K562 (cell line): ENCODE data around the gene CREM. TPM values are rescaled to one million over a fixed set of nuclear protein-coding genes. Genes with fewer than 3 reads are reported as not detected.

Source experiments
- ATF1 ChIP-seq, 2 experiments: fragments of 450-650 bp in 1 of 2; IDR thresholded peaks; 2 replicates each; pipeline ENCODE4 v1.6.1; 2016; ENCODE audit warnings: missing compliant biosample characterization in 1 of 2, missing genetic modification characterization in 1 of 2
- ESRRB ChIP-seq: fragments of 250-450 bp; sonication (Bioruptor Pico); IDR thresholded peaks from 2 replicates; pipeline ENCODE4 v1.5.0; 2020; ENCODE audit warnings: mild to moderate bottlenecking, moderate library complexity, borderline replicate concordance
- EZH2 ChIP-seq: IDR thresholded peaks from 2 replicates; pipeline ENCODE4 v1.6.1; 2012; ENCODE audit warnings: low read depth, mild to moderate bottlenecking, inconsistent platforms, low read length, borderline replicate concordance
- FOSL1 ChIP-seq: fragments of 200-800 bp; sonication (Bioruptor generic); conservative IDR thresholded peaks from 2 replicates; pipeline ENCODE4 v1.6.1; 2016; ENCODE audit warnings: missing genetic modification characterization, missing compliant biosample characterization
- GATAD2A ChIP-seq: fragments of 450-650 bp; IDR thresholded peaks from 2 replicates; pipeline ENCODE4 v1.6.1; 2017
- MED1 ChIP-seq: sonication (generic); formaldehyde crosslinking; IDR thresholded peaks from 2 replicates; pipeline ENCODE4 v1.8.1; 2023; ENCODE audit warnings: missing genetic modification reagents, borderline replicate concordance
- NFE2L1 ChIP-seq: fragments of 450-650 bp; IDR thresholded peaks from 2 replicates; pipeline ENCODE4 v1.6.1; 2016; ENCODE audit warnings: missing genetic modification characterization, low read depth, mild to moderate bottlenecking, missing compliant biosample characterization, moderate library complexity, borderline replicate concordance
- NR2C1 ChIP-seq, 2 experiments: fragments of 450-650 bp; IDR thresholded peaks; 2 replicates each; pipeline ENCODE4 v1.6.1; 2017; ENCODE audit warnings: mild to moderate bottlenecking in 2 of 2, antibody characterized with exemption in 1 of 2, inconsistent platforms in 1 of 2, missing compliant biosample characterization in 1 of 2, missing genetic modification characterization in 1 of 2
- NR2C2 ChIP-seq, 2 experiments: fragments of 200-800 bp in 1 of 2; sonication (Bioruptor generic) in 1 of 2; sonication (generic) in 1 of 2; formaldehyde crosslinking in 1 of 2; IDR thresholded peaks; 2 replicates each; pipeline versions ENCODE4 v1.6.1 to v1.8.0; 2016 to 2022; ENCODE audit warnings: mild to moderate bottlenecking in 1 of 2, missing compliant biosample characterization in 1 of 2, missing genetic modification characterization in 1 of 2, missing genetic modification reagents in 1 of 2
- PHF20 ChIP-seq: fragments of 450-650 bp; IDR thresholded peaks from 2 replicates; pipeline ENCODE4 v1.6.1; 2018; ENCODE audit not compliant: partially characterized antibody
- PHF8 ChIP-seq: fragments of 200-600 bp; sonication (generic); IDR thresholded peaks from 2 replicates; pipeline ENCODE4 v1.6.1; 2012; ENCODE audit warnings: mixed run types, mild to moderate bottlenecking, inconsistent platforms, low read length, moderate library complexity, borderline replicate concordance
- PTTG1 ChIP-seq: fragments of 450-650 bp; IDR thresholded peaks from 2 replicates; pipeline ENCODE4 v1.6.1; 2016; ENCODE audit warnings: low read depth, mild to moderate bottlenecking, missing genetic modification characterization, missing compliant biosample characterization
- RBBP5 ChIP-seq: fragments of 200-600 bp; sonication (generic); IDR thresholded peaks from 2 replicates; pipeline ENCODE4 v1.6.1; 2012; ENCODE audit warnings: borderline replicate concordance, mild to moderate bottlenecking, low read length, control low read depth, inconsistent platforms; ENCODE audit not compliant: insufficient read depth, poor library complexity, severe bottlenecking
- RBM25 ChIP-seq: fragments of 200-400 bp; formaldehyde crosslinking; IDR thresholded peaks from 2 replicates; pipeline ENCODE4 v1.6.1; 2018; ENCODE audit warnings: low read length, low read depth, moderate library complexity; ENCODE audit not compliant: severe bottlenecking
- RBM39 ChIP-seq: fragments of 200-400 bp; formaldehyde crosslinking; optimal IDR thresholded peaks from 2 replicates; pipeline ENCODE3; 2018; ENCODE audit warnings: low read depth, low read length
- STAG1 ChIP-seq: sonication (generic); formaldehyde crosslinking; IDR thresholded peaks from 2 replicates; pipeline ENCODE4 v1.5.0; 2020; ENCODE audit warnings: missing genetic modification reagents, borderline replicate concordance
- TAF15 ChIP-seq: fragments of 200-400 bp; formaldehyde crosslinking; IDR thresholded peaks from 2 replicates; pipeline ENCODE4 v1.6.1; 2017; ENCODE audit warnings: mild to moderate bottlenecking, low read depth, low read length, moderate library complexity
- ZNF124 ChIP-seq: sonication (generic); formaldehyde crosslinking; IDR thresholded peaks from 2 replicates; pipeline ENCODE4 v1.8.1; 2022; ENCODE audit warnings: missing genetic modification reagents
- ZNF197 ChIP-seq: fragments of 200-800 bp; sonication (Bioruptor generic); IDR thresholded peaks from 2 replicates; pipeline ENCODE4 v1.6.1; 2016; ENCODE audit warnings: low read depth, missing genetic modification characterization, missing compliant biosample characterization
- ZNF445 ChIP-seq: fragments of 250-450 bp; sonication (Bioruptor Pico); IDR thresholded peaks from 2 replicates; pipeline ENCODE4 v1.4.0; 2020; ENCODE audit warnings: low read depth, mild to moderate bottlenecking, moderate library complexity
- polyA plus RNA-seq, 8 experiments: library from polyadenylated mRNA; depleted of rRNA in 4 of 8; stranded (reverse) in 5 of 8; unstranded in 3 of 8; fragments of >200 nt; fragmentation: Nextera tagmentation in 2 of 8; fragmentation: Illumina TruSeq in 1 of 8; extraction: Ambion mirVana in 2 of 8; extraction: Trizol in 1 of 8; gene quantifications; 2 replicates each; pipeline versions ENCODE4 v1.2.1 to v1.2.3, GENCODE V29; 2011 to 2014; ENCODE audit warnings: inconsistent platforms in 1 of 8, missing spikeins in 1 of 8
- total RNA-seq, 7 experiments: library from RNA; depleted of rRNA in 6 of 7; stranded (reverse); fragments of >200 nt in 6 of 7; fragmentation: Illumina TruSeq in 2 of 7; extraction: Trizol in 2 of 7; gene quantifications; 2 replicates each; pipeline versions ENCODE4 v1.2.1 to v1.2.3, GENCODE V29; 2011 to 2021; ENCODE audit warnings: low replicate concordance in 1 of 7
- TF ChIP-seq, protein P1 (sequence below): fragments of 200-800 bp; sonication (Bioruptor generic); IDR thresholded peaks from 2 replicates; pipeline ENCODE4 v1.6.1; 2017; ENCODE audit warnings: missing genetic modification characterization, missing compliant biosample characterization
- TF ChIP-seq, protein P2 (sequence below): fragments of 250-450 bp; sonication (Bioruptor Pico); IDR thresholded peaks from 2 replicates; pipeline ENCODE4 v1.8.0; 2021; ENCODE audit warnings: borderline replicate concordance, mild to moderate bottlenecking, moderate library complexity; ENCODE audit not compliant: poor library complexity, severe bottlenecking
- TF ChIP-seq, protein P3 (sequence below): sonication (generic); formaldehyde crosslinking; IDR thresholded peaks from 2 replicates; pipeline ENCODE4 v1.8.1; 2023; ENCODE audit warnings: mild to moderate bottlenecking, missing genetic modification reagents
- TF ChIP-seq, protein P4 (sequence below): fragments of 450-650 bp; formaldehyde crosslinking; IDR thresholded peaks from 2 replicates; pipeline ENCODE4 v1.4.0; 2022; ENCODE audit warnings: missing genetic modification characterization

CREM gene
- total and polyA plus RNA-seq, 9 of the 15 experiments (the other 6 are each of a cell fraction or from before 2014, with no cell fraction given): 39.1 to 70.2 (median 48.3) TPM

DNA sequence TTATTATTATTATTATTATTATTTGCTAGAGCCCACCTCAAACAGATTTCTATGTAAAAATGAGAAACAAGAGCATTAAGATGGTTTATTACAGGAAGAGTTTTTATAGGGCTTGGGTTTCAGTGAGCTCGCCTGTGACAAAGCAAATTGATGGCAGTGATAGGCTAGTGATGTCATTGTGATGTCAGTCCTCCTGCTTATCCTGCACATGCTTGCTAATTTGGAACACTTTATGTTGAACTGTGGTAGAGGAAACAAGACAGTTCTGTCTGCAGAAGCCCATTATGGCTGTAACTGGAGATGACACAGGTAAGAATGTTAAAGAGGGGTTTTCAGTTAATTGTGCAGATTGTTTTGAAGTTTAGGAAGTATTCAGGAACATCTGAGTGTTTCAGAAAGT is 68.3 kb downstream of the CREM start (continued):
- no peak for TF ChIP-seq NR2C2 (CRISPR knock-in tag; IDR thresholded peaks at IDR 0.05)
- TF ChIP-seq NR2C2 (tag; IDR thresholded peaks at IDR 0.05): peak; percentile 5; the same call in 1 of the 2 replicates
- no peak for TF ChIP-seq RBM39
- no peak for TF ChIP-seq ZNF197 (CRISPR knock-in tag)
- TF ChIP-seq, protein P1, sequence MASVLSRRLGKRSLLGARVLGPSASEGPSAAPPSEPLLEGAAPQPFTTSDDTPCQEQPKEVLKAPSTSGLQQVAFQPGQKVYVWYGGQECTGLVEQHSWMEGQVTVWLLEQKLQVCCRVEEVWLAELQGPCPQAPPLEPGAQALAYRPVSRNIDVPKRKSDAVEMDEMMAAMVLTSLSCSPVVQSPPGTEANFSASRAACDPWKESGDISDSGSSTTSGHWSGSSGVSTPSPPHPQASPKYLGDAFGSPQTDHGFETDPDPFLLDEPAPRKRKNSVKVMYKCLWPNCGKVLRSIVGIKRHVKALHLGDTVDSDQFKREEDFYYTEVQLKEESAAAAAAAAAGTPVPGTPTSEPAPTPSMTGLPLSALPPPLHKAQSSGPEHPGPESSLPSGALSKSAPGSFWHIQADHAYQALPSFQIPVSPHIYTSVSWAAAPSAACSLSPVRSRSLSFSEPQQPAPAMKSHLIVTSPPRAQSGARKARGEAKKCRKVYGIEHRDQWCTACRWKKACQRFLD: peak; percentile 36; the same call in 1 of the 2 replicates
- TF ChIP-seq NR2C1 (IDR thresholded peaks at IDR 0.05): no peak
- no peak for TF ChIP-seq NR2C1 (tag; IDR thresholded peaks at IDR 0.05)
- no peak for TF ChIP-seq STAG1
- TF ChIP-seq GATAD2A: no peak
- TF ChIP-seq, protein P2, sequence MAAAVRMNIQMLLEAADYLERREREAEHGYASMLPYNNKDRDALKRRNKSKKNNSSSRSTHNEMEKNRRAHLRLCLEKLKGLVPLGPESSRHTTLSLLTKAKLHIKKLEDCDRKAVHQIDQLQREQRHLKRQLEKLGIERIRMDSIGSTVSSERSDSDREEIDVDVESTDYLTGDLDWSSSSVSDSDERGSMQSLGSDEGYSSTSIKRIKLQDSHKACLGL: no peak
- no peak for TF ChIP-seq ZNF445
- TF ChIP-seq PHF8: no peak
- TF ChIP-seq, protein P3, sequence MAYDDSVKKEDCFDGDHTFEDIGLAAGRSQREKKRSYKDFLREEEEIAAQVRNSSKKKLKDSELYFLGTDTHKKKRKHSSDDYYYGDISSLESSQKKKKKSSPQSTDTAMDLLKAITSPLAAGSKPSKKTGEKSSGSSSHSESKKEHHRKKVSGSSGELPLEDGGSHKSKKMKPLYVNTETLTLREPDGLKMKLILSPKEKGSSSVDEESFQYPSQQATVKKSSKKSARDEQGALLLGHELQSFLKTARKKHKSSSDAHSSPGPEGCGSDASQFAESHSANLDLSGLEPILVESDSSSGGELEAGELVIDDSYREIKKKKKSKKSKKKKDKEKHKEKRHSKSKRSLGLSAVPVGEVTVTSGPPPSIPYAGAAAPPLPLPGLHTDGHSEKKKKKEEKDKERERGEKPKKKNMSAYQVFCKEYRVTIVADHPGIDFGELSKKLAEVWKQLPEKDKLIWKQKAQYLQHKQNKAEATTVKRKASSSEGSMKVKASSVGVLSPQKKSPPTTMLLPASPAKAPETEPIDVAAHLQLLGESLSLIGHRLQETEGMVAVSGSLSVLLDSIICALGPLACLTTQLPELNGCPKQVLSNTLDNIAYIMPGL (CRISPR knock-in tag): no peak
- TF ChIP-seq FOSL1 (tag): no peak
- TF ChIP-seq ZNF124: no peak
- TF ChIP-seq ATF1 (CRISPR knock-in tag; IDR thresholded peaks at IDR 0.05): no peak
- TF ChIP-seq ATF1 (tag; IDR thresholded peaks at IDR 0.05): peak; percentile 91
- TF ChIP-seq RBBP5: no peak
- TF ChIP-seq, protein P4, sequence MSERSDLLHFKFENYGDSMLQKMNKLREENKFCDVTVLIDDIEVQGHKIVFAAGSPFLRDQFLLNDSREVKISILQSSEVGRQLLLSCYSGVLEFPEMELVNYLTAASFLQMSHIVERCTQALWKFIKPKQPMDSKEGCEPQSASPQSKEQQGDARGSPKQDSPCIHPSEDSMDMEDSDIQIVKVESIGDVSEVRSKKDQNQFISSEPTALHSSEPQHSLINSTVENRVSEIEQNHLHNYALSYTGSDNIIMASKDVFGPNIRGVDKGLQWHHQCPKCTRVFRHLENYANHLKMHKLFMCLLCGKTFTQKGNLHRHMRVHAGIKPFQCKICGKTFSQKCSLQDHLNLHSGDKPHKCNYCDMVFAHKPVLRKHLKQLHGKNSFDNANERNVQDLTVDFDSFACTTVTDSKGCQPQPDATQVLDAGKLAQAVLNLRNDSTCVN: no peak
- TF ChIP-seq TAF15: no peak
- no peak for TF ChIP-seq EZH2
- TF ChIP-seq PTTG1: no peak
- TF ChIP-seq MED1 (CRISPR knock-in tag): no peak
- no peak for TF ChIP-seq RBM25
- no peak for TF ChIP-seq PHF20
- TF ChIP-seq ESRRB (CRISPR knock-in tag): no peak
- no peak for TF ChIP-seq NFE2L1 (tag)
